BE2C (cell line): ENCODE results near the gene CATSPER4.
"Not testable (repeated sequence)": the region's sequence is repeated elsewhere in the genome, so short reads cannot be mapped to it uniquely, and the experiment has no call there.

Experiments used
- DNase-seq: peaks from one replicate; pipeline ENCODE4 v3.0.0-alpha.2; 2020
- H3K27me3 ChIP-seq: fragments of 250-450 bp; sonication (Bioruptor Pico); 2 replicates; pipeline ENCODE4 v1.5.1; 2020; ENCODE audit warnings: mild to moderate bottlenecking
- H3K36me3 ChIP-seq: fragments of 250-450 bp; sonication (Bioruptor Pico); 2 replicates; pipeline ENCODE4 v1.5.1; 2020; ENCODE audit warnings: mild to moderate bottlenecking
- H3K4me1 ChIP-seq: fragments of 250-450 bp; sonication (Bioruptor Pico); 2 replicates; pipeline ENCODE4 v1.5.1; 2020
- H3K4me3 ChIP-seq: 2 replicates; pipeline ENCODE4 v1.5.1; 2011; ENCODE audit warnings: low read depth, low read length
- H3K9me3 ChIP-seq: fragments of 250-450 bp; sonication (Bioruptor Pico); 2 replicates; pipeline ENCODE4 v1.5.1; 2020
- TF ChIP-seq, protein P1 (sequence below): IDR thresholded peaks from 2 replicates; pipeline ENCODE4 v1.5.1; 2012; ENCODE audit warnings: mild to moderate bottlenecking, low read depth, low read length

Gene CATSPER4

DNA sequence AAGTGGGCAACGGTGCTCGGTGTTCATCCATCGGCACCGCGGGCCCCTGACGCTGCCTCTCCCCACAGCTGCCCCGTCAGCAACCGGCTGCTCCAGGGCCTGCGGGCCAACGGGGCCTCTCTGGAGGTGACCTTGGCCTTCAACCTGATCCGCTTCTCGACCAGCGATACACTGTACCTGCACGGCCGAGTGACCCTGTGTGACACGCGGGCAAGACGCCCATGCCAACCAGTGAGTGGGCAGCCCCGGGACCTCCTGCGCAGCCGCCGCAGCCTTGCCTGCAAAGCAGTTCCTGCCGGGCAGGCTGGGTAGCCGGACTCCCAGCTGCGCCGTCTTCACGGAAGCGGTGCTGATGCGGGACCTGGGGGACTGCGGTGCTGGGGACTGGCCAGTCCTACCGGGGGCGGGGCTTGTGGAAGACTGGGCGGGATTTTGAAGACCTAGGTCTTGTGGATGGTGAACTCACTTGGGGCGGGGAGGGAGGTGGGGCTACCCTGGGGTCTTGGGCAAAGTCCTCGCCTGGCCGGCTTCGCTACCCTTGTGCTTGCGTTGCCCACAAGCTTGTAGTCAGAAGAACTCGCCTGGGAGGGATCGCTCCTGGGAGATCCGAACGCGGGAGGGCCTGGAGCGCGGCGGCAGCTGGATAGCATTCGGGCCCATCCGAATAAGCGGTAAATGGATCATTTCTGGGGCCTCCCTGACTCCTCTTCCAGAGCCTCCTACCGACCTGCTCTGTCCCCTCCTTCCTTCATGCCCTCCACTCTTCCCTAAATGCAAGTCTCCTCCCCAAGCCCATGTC, 34.8 kb downstream of the CATSPER4 start:
- TF ChIP-seq, protein P1, sequence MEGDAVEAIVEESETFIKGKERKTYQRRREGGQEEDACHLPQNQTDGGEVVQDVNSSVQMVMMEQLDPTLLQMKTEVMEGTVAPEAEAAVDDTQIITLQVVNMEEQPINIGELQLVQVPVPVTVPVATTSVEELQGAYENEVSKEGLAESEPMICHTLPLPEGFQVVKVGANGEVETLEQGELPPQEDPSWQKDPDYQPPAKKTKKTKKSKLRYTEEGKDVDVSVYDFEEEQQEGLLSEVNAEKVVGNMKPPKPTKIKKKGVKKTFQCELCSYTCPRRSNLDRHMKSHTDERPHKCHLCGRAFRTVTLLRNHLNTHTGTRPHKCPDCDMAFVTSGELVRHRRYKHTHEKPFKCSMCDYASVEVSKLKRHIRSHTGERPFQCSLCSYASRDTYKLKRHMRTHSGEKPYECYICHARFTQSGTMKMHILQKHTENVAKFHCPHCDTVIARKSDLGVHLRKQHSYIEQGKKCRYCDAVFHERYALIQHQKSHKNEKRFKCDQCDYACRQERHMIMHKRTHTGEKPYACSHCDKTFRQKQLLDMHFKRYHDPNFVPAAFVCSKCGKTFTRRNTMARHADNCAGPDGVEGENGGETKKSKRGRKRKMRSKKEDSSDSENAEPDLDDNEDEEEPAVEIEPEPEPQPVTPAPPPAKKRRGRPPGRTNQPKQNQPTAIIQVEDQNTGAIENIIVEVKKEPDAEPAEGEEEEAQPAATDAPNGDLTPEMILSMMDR: no peak
- H3K4me3 ChIP-seq: peak overlapping the region; percentile 46
- no peaks in the 10 kb centered on the region for H3K9me3 ChIP-seq
- no peaks in the 10 kb centered on the region for H3K27me3 ChIP-seq
- DNase-seq: peak; percentile 73
- H3K36me3 ChIP-seq: no peaks in the 10 kb centered on the region
- no peaks in the 10 kb centered on the region for H3K4me1 ChIP-seq

DNA sequence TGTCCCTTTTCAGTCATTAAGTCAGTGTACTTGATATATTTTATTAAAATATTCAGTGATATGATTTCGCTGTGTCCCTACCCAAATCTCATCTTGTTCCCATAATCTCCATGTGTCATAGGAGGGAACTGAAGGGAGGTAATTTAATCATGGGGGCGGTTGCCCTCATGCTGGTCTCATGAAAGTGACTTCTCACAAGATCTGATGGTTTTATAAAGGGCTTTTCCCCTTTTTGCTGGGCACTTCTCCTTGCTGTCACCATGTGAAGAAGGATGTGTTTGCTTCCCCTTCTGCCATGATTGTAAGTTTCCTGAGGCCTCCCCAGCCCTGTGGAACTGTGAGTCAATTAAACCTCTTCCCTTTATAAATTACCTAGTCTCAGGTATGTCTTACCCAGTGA, 40.3 kb downstream of the CATSPER4 start:
- DNase-seq, H3K9me3 ChIP-seq, H3K4me1 ChIP-seq, H3K27me3 ChIP-seq, H3K36me3 ChIP-seq, H3K4me3 ChIP-seq: not testable (repeated sequence)

DNA sequence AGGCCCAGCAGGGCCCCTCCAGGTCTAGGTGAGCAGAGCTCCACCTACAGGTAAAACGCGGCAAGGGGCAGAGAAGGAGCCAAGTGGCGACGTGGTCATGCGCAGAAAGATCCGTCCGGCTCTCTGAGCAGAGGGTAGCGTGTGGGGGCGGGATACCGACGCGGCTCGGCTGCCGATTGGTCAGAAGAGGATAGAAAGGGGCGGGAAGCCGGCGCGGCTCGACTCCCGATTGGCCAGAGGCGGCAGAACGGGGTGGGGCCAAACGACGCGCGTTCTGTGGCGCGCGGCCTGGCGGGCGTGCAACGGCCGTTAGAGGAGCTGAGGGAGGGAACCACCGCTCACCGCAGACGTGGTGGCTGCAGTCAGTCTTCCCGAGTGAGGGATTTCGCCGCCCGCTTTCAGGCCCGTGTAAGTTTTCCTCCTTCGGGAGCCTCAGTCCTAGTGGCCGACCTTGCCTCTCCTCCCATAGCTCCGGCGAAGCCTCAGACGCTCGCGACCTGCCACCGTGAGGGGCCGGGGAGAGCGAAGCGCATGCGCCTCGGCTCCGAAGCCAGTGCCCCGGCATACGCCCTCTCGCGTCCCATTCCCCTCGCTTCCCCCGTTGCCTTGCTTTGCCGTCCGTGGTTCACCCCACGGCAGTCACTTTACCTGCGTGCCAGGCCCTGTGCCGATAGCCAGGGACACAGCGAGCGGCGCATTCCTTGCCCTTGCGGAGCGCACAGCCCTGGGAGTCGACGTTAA, 43.7 kb downstream of the CATSPER4 start, which contains the start of gene CEP85:
Gene CEP85, plus strand, starts transcription at position 298 of the 741 bp plus-strand sequence. CDS start 5,584 bp downstream, outside the sequence.
- Histone ChIP-seq H3K9me3 (no peaks in the 10 kb centered on the region), H3K36me3 (no peaks in the 10 kb centered on the region), H3K4me3 (peak within 1 kb of the TSS; percentile 88), H3K4me1 (no peaks in the 10 kb centered on the region), H3K27me3 (no peaks in the 10 kb centered on the region)
- DNase-seq: peak; percentile 91
- TF ChIP-seq, protein P1: peak; percentile 73

DNA sequence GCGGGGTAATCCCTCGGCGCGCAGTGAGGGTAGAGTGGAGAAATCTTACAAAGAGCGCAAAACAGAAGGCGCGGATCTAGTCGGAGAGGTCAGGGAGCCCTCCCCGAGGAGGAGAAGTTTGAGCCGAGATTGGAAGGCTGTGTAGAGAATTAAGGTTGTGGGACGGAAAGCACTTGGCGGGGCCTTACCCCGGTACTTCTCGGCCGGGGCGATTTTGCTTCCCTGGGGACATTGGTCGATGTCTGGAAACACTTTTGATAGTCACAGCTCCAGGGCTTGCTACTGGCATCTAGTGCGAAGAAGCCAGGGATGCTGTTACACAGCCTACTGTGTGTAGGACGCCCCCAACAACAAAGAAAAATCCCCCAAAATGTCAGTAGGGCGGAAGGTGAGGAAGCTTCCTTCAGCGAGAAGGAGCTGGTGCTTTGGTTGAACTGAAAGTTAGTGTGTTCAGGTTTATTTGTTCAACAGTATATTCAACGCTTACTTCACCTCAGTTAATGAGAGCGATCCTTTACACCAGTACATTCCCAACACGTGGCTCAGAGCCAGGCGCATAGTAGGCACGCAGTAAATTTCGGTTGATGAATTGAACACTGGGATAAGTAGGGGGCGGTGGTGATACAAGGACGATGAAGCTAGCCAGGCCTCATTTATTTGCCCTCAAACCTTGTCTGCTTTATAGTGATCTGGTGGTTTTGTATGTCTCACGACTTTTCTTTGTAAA, 44.4 kb downstream of the CATSPER4 start:
- no peaks in the 10 kb centered on the region for H3K27me3 ChIP-seq
- H3K9me3 ChIP-seq: no peaks in the 10 kb centered on the region
- H3K4me3 ChIP-seq: peak overlapping the region; percentile 88
- no peaks in the 10 kb centered on the region for H3K36me3 ChIP-seq
- peak; percentile 17 for DNase-seq
- TF ChIP-seq, protein P1: 0 out of 2 replicates have a peak, but pooled peaks have one; percentile 12
- no peaks in the 10 kb centered on the region for H3K4me1 ChIP-seq

DNA sequence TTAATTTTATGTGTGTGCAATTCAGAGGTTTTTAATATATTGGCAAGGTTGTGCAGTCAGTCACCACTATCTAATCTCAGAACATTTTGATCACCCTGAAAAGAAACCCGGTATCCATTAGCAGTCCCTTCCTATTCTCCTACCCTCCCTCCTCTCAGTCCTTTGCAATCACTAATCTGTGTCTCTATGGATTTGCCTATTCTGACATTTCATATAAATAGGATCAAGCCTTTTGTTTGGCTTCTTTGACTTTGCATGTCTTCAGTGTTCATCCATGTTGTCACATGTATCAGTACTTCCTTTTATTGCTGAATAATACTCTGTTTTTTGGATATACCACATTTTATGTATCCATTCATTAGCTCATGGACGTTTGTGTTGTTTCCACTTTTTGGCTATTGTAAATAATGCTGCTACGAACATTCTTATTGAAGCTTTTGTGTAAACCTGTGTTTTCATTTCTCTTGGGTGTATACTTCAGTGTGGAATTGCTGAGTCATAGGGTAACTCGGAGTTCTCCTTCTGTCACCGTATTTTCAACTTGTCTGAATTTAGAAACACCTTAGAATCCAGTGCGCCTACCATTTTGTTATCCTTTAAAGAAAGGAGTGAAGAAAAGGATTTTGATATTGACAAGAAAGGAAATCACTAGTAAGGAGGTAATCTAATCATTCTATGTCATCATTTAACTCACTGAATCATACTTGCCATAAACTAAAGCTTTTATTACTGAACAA, 47.0 kb downstream of the CATSPER4 start:
- TF ChIP-seq, protein P1: no peak
- Histone ChIP-seq H3K36me3 (no peaks in the 10 kb centered on the region), H3K4me3 (no peak overlapping the region), H3K27me3 (no peaks in the 10 kb centered on the region), H3K9me3 (no peaks in the 10 kb centered on the region), H3K4me1 (no peaks in the 10 kb centered on the region)
- DNase-seq: no peak

DNA sequence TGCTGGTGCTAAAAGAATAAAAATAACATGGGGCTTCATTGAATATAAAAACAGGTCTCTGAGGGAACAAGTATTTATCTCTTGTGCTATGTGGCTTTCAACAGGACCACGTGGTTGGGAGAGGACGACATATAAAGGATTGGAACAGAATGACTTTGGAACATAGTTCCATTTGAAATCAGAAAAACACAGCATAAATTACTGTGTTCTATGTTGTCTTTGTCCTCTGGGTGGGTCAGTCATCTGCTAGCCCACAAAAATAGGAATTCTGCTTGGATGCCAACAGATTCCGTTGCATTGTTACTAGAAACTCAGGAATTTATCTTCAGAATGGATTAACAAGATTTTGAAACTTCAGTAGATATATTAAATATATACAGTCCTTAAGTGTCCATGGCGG, 49.5 kb downstream of the CATSPER4 start:
- H3K9me3 ChIP-seq: no peaks in the 10 kb centered on the region
- DNase-seq: no peak
- no peaks in the 10 kb centered on the region for H3K27me3 ChIP-seq
- no peaks in the 10 kb centered on the region for H3K36me3 ChIP-seq
- H3K4me1 ChIP-seq: no peaks in the 10 kb centered on the region
- no peak overlapping the region for H3K4me3 ChIP-seq
- TF ChIP-seq, protein P1: no peak
